ENCODE measurements around the gene PRRT1B. TPM values are rescaled to one million over a fixed set of nuclear protein-coding genes. Genes with fewer than 3 reads are reported as not detected.

PRRT1B gene
- total and polyA plus RNA-seq, 7 experiments from 2014 or later: not detected

GRCh38 chr9:131530546-131530919 lies 14.8 kb upstream of the PRRT1B start:
- Histone ChIP-seq H3K9me3 (ENCODE audit: control insufficient read depth in 2 of 3, low read length in 3 of 3) (no peaks in the 10 kb centered on the region), H3K36me3 (ENCODE audit: control insufficient read depth in 2 of 3, insufficient read depth in 3 of 3, low read length in 3 of 3) (peaks cover 0 to 45% (median 6%) of the 10 kb centered on the region in 3 experiments), H3K4me1 (ENCODE audit: control insufficient read depth in 2 of 2, insufficient read depth in 2 of 2, low read length in 2 of 2) (peaks cover 19 to 25% of the 10 kb centered on the region in 2 donors), H3K4me3 (ENCODE audit: low read length) (peak overlapping the region; percentile 63), H3K27me3 (ENCODE audit: control insufficient read depth in 2 of 2, insufficient read depth in 2 of 2, low read length in 2 of 2) (no peaks in the 10 kb centered on the region), H3K27ac (ENCODE audit: low read depth, low read length) (peak overlapping the region; percentile 90)
- H3K36me3 Mint-ChIP-seq: peaks cover 0 to 14% (median 5%) of the 10 kb centered on the region in 5 donors
- ChIA-PET CTCF (no interaction called here), POLR2A (interaction anchor here (1.4 to 1.7 kb wide), 2 partner anchors 8 to 157 kb away, joined by 4 read pairs; no protein-coding TSS in a partner anchor)
- peaks cover 15 to 42% (median 32%) of the 10 kb centered on the region in 7 donors for H3K4me1 Mint-ChIP-seq
- H3K4me3 Mint-ChIP-seq: peak overlapping the region; percentile 59 to 84 (median 77)
- ATAC-seq: peak; percentile 2
- intact Hi-C loops (cut with micrococcal nuclease): loop anchor here (2.0 to 10.0 kb wide), 5 partner anchors 28 to 824 kb away; partner anchors contain the start of genes NUP214 (in 1 of the 2), POMT1 (in 1 of the 2), RAPGEF1 (in 1 of the 2) and SETX (in 1 of the 2)
- H3K9me3 Mint-ChIP-seq: peaks cover 0 to 2% (median 0%) of the 10 kb centered on the region in 11 donors
- peak overlapping the region in 5 of 9 donors; percentile 21 to 71 (median 46) for H3K27ac Mint-ChIP-seq
- H3K27me3 Mint-ChIP-seq: no peaks in the 10 kb centered on the region
- DNase-seq: peak in 1 of 9 donors; percentile 21

- H3K27me3 Mint-ChIP-seq: no peaks in the 10 kb centered on the region
- H3K27ac ChIP-seq (ENCODE audit: low read depth, low read length): peak within 1 kb of the TSS; percentile 90
- ChIA-PET CTCF (no interaction called here), POLR2A (interaction anchor here (0.6 to 1.7 kb wide), 5 partner anchors 31 to 182 kb away, joined by 3 to 6 read pairs (median 4); no protein-coding TSS in a partner anchor)
- no peaks in the 10 kb centered on the region for H3K27me3 ChIP-seq (ENCODE audit: control insufficient read depth in 2 of 2, insufficient read depth in 2 of 2, low read length in 2 of 2)
- peaks cover 0 to 13% (median 5%) of the 10 kb centered on the region in 5 donors for H3K36me3 Mint-ChIP-seq
- peaks cover 15 to 46% (median 34%) of the 10 kb centered on the region in 7 donors for H3K4me1 Mint-ChIP-seq
- no peaks in the 10 kb centered on the region for H3K9me3 ChIP-seq (ENCODE audit: control insufficient read depth in 2 of 3, low read length in 3 of 3)
- H3K4me3 Mint-ChIP-seq: peak within 1 kb of the TSS; percentile 59 to 84 (median 77)
- peaks cover 0 to 39% (median under 1%) of the 10 kb centered on the region in 3 experiments for H3K36me3 ChIP-seq (ENCODE audit: control insufficient read depth in 2 of 3, insufficient read depth in 3 of 3, low read length in 3 of 3)
- peak within 1 kb of the TSS in 6 of 9 donors; percentile 46 to 85 (median 68) for H3K27ac Mint-ChIP-seq
- peak; percentile 97 for ATAC-seq
- peaks cover 0 to 2% (median 0%) of the 10 kb centered on the region in 11 donors for H3K9me3 Mint-ChIP-seq
- peak within 1 kb of the TSS; percentile 63 for H3K4me3 ChIP-seq (ENCODE audit: low read length)
- intact Hi-C loops (cut with micrococcal nuclease): loop anchor here (1.0 to 10.0 kb wide), 9 partner anchors 28 to 824 kb away; partner anchors contain the start of genes NUP214 (in 2 of the 2), POMT1 (in 2 of the 2), RAPGEF1 (in 1 of the 2) and SETX (in 1 of the 2)
- H3K4me1 ChIP-seq (ENCODE audit: control insufficient read depth in 2 of 2, insufficient read depth in 2 of 2, low read length in 2 of 2): peaks cover 21 to 30% of the 10 kb centered on the region in 2 donors
- peak; percentile 58 to 84 (median 71) for DNase-seq
These were observed 14.1 kb upstream of the PRRT1B start, which contains the start of gene UCK1 for GRCh38 chr9:131530920-131531832. TSS of gene UCK1 (minus strand) at chr9:131531263. CDS start at chr9:131531174, 89 bp downstream.

- Mint-ChIP-seq H3K27me3 (no peaks in the 10 kb centered on the region), H3K27ac (peak overlapping the region; percentile 1 to 77 (median 62)), H3K4me1 (peaks cover 17 to 66% (median 38%) of the 10 kb centered on the region in 7 donors), H3K9me3 (peaks cover 0 to 2% (median 0%) of the 10 kb centered on the region in 11 donors), H3K36me3 (no peaks in the 10 kb centered on the region), H3K4me3 (peak overlapping the region; percentile 21 to 86 (median 72))
- peaks cover 32 to 40% of the 10 kb centered on the region in 2 donors for H3K4me1 ChIP-seq (ENCODE audit: control insufficient read depth in 2 of 2, insufficient read depth in 2 of 2, low read length in 2 of 2)
- no peaks in the 10 kb centered on the region for H3K9me3 ChIP-seq (ENCODE audit: control insufficient read depth in 2 of 3, low read length in 3 of 3)
- DNase-seq (peak in 7 of 9 donors; percentile 36 to 69 (median 56)), ATAC-seq (peak; percentile 47)
- CTCF ChIA-PET: interaction anchor here (1.6 kb wide), 1 partner anchor 57 kb away, joined by 3 read pairs; no protein-coding TSS in a partner anchor
- intact Hi-C loops (cut with micrococcal nuclease): loop anchor here (5.0 to 10.0 kb wide), 4 partner anchors 53 to 820 kb away; partner anchors contain the start of genes NUP214 (in 1 of the 2), RAPGEF1 (in 1 of the 2) and SETX (in 1 of the 2)
- no peaks in the 10 kb centered on the region for H3K27me3 ChIP-seq (ENCODE audit: control insufficient read depth in 2 of 2, insufficient read depth in 2 of 2, low read length in 2 of 2)
- peaks cover 0 to 3% (median 0%) of the 10 kb centered on the region in 3 experiments for H3K36me3 ChIP-seq (ENCODE audit: control insufficient read depth in 2 of 3, insufficient read depth in 3 of 3, low read length in 3 of 3)
- H3K4me3 ChIP-seq (ENCODE audit: low read length): no peak overlapping the region
- peak overlapping the region; percentile 43 for H3K27ac ChIP-seq (ENCODE audit: low read depth, low read length)
- POLR2A ChIA-PET: interaction anchor here (0.6 to 1.4 kb wide), 3 partner anchors 31 to 44 kb away, joined by 3 to 4 read pairs (median 4); no protein-coding TSS in a partner anchor
These were observed 10.5 kb upstream of the PRRT1B start for GRCh38 chr9:131534721-131535237.

- Histone ChIP-seq H3K4me1 (ENCODE audit: control insufficient read depth in 2 of 2, insufficient read depth in 2 of 2, low read length in 2 of 2) (peaks cover 36 to 42% of the 10 kb centered on the region in 2 donors), H3K4me3 (ENCODE audit: low read length) (no peak overlapping the region), H3K27me3 (ENCODE audit: control insufficient read depth in 2 of 2, insufficient read depth in 2 of 2, low read length in 2 of 2) (no peaks in the 10 kb centered on the region), H3K9me3 (ENCODE audit: control insufficient read depth in 2 of 3, low read length in 3 of 3) (peaks cover 0 to 7% (median 0%) of the 10 kb centered on the region in 3 experiments), H3K36me3 (ENCODE audit: control insufficient read depth in 2 of 3, insufficient read depth in 3 of 3, low read length in 3 of 3) (no peaks in the 10 kb centered on the region), H3K27ac (ENCODE audit: low read depth, low read length) (no peak overlapping the region)
- ATAC-seq (no peak), DNase-seq (no peak)
- intact Hi-C loops (cut with micrococcal nuclease): loop anchor here in 1 of 2 donors (10.0 kb wide), 1 partner anchor 817 kb away; the partner anchor contains the start of gene SETX
- peaks cover 0 to 2% (median 0%) of the 10 kb centered on the region in 5 donors for H3K36me3 Mint-ChIP-seq
- POLR2A ChIA-PET: interaction anchor here (1.8 kb wide), 1 partner anchor 8 kb away, joined by 4 read pairs; no protein-coding TSS in a partner anchor
- CTCF ChIA-PET: no interaction called here
- H3K27ac Mint-ChIP-seq: no peak overlapping the region
- H3K4me3 Mint-ChIP-seq: peak overlapping the region in 1 of 10 donors; percentile 18
- H3K27me3 Mint-ChIP-seq: peaks cover 0 to 2% (median 0%) of the 10 kb centered on the region in 5 donors
- peaks cover 18 to 63% (median 40%) of the 10 kb centered on the region in 7 donors for H3K4me1 Mint-ChIP-seq
- H3K9me3 Mint-ChIP-seq: peaks cover 0 to 12% (median 5%) of the 10 kb centered on the region in 11 donors
These were observed 7.4 kb upstream of the PRRT1B start for GRCh38 chr9:131537946-131538345.

GRCh38 chr9:131539223-131539923 lies 6.0 kb upstream of the PRRT1B start:
- ATAC-seq (peak; percentile 63), DNase-seq (peak in 5 of 9 donors; percentile 24 to 58 (median 40))
- intact Hi-C loops (cut with micrococcal nuclease): loop anchor here in 1 of 2 donors (10.0 kb wide), 1 partner anchor 815 kb away; the partner anchor contains the start of gene SETX
- Mint-ChIP-seq H3K27ac (peak overlapping the region in 6 of 9 donors; percentile 14 to 91 (median 76)), H3K9me3 (peaks cover 0 to 26% (median 16%) of the 10 kb centered on the region in 11 donors), H3K4me3 (peak overlapping the region in 9 of 10 donors; percentile 45 to 80 (median 65)), H3K4me1 (peaks cover 17 to 58% (median 37%) of the 10 kb centered on the region in 7 donors), H3K27me3 (peaks cover 0 to 15% (median 0%) of the 10 kb centered on the region in 5 donors), H3K36me3 (peaks cover 0 to 10% (median 0%) of the 10 kb centered on the region in 5 donors)
- Histone ChIP-seq H3K36me3 (ENCODE audit: control insufficient read depth in 2 of 3, insufficient read depth in 3 of 3, low read length in 3 of 3) (no peaks in the 10 kb centered on the region), H3K27me3 (ENCODE audit: control insufficient read depth in 2 of 2, insufficient read depth in 2 of 2, low read length in 2 of 2) (no peaks in the 10 kb centered on the region), H3K27ac (ENCODE audit: low read depth, low read length) (no peak overlapping the region), H3K4me3 (ENCODE audit: low read length) (no peak overlapping the region), H3K4me1 (ENCODE audit: control insufficient read depth in 2 of 2, insufficient read depth in 2 of 2, low read length in 2 of 2) (peaks cover 33 to 38% of the 10 kb centered on the region in 2 donors), H3K9me3 (ENCODE audit: control insufficient read depth in 2 of 3, low read length in 3 of 3) (peaks cover 0 to 21% (median 3%) of the 10 kb centered on the region in 3 experiments)
- POLR2A ChIA-PET: interaction anchor here (1.0 to 1.8 kb wide), 4 partner anchors 10 to 143 kb away, joined by 3 to 6 read pairs (median 4); no protein-coding TSS in a partner anchor
- CTCF ChIA-PET: interaction anchor here (0.6 to 1.6 kb wide), 6 partner anchors 10 to 1513 kb away, joined by 3 to 5 read pairs (median 3); no protein-coding TSS in a partner anchor
